Cardiac fibroblast (primary cell): ENCODE results near the gene ZNHIT2.
A peak's percentile ranks its signal among the peaks of the same experiment; 100 is the strongest.

Experiments
- DNase-seq, 2 donors: peaks; one replicate each; pipeline versions ENCODE4 v3.0.0 to v3.0.0-alpha.2; 2010; ENCODE audit warnings: low read depth in 2 of 2
- H3K4me3 ChIP-seq, 2 donors: replicated peaks in 1 of 2; 1 replicate in 1 of 2; 2 replicates in 1 of 2; pipeline ENCODE4 v1.5.1; 2011; ENCODE audit warnings: low read depth in 2 of 2, low read length in 2 of 2, mild to moderate bottlenecking in 2 of 2, moderate library complexity in 1 of 2
- CTCF ChIP-seq: IDR thresholded peaks from one replicate; pipeline ENCODE4 v1.5.1; 2011; ENCODE audit warnings: low read depth, mild to moderate bottlenecking, low read length, inconsistent platforms

ZNHIT2 gene

GRCh38 chr11:65100674-65101350 lies 16.7 kb downstream of the ZNHIT2 start:
- no peak for TF ChIP-seq CTCF

GRCh38 chr11:65096926-65097325 lies 20.6 kb downstream of the ZNHIT2 start:
- peak overlapping the region; percentile 69 to 73 for H3K4me3 ChIP-seq
- TF ChIP-seq CTCF = no peak
- no peak for DNase-seq

More at GRCh38 chr11:65100674-65101350, 16.7 kb downstream of the ZNHIT2 start:
- peak in 1 of 2 donors; percentile 79 for DNase-seq
- no peak overlapping the region for H3K4me3 ChIP-seq

- peak; percentile 91 to 95 for DNase-seq
- peak within 1 kb of the TSS; percentile 69 to 73 for H3K4me3 ChIP-seq
- no peak for TF ChIP-seq CTCF
These were observed 21.3 kb downstream of the ZNHIT2 start, which contains the start of gene VPS51 for GRCh38 chr11:65095974-65096806. TSS of gene VPS51 (plus strand) at chr11:65096214. CDS start at chr11:65096251, 37 bp downstream.

- DNase-seq = no peak
- H3K4me3 ChIP-seq = peak overlapping the region; percentile 69 to 73
These were observed 22.1 kb downstream of the ZNHIT2 start for GRCh38 chr11:65095427-65095826.

GRCh38 chr11:65090628-65091027 lies 26.9 kb downstream of the ZNHIT2 start:
- TF ChIP-seq CTCF = no peak
- no peak for DNase-seq
- no peak overlapping the region for H3K4me3 ChIP-seq

More at GRCh38 chr11:65095427-65095826, 22.1 kb downstream of the ZNHIT2 start:
- no peak for TF ChIP-seq CTCF

- TF ChIP-seq CTCF = no peak
- no peak for DNase-seq
- no peak overlapping the region for H3K4me3 ChIP-seq
These were observed 27.9 kb downstream of the ZNHIT2 start for GRCh38 chr11:65089621-65090020.
